Measurements from ENCODE around the gene SYNPO2L.

Gene SYNPO2L

DNA sequence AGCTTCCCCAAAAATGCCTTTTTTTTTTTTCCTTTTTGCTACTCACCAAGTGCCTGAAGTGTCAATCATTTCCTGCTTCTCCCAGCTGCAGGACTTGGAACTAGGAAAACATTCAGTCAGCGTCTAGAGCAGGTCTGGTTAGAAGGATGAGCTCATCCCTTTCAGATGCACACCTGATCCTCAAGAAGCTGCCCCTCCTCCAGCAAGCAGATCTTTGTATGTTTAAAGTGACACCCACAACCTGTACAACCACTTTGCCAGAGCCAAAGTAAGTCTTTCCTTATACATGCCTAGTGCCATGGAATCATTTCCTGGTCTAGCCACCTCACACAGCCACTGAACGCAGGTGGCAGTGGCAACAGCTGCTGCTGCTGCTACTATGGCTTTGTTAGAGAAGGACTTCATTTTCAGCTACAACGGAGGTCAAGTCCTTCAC lies 54.3 kb downstream of the SYNPO2L start:
- peak; percentile 80 for DNase-seq

DNA sequence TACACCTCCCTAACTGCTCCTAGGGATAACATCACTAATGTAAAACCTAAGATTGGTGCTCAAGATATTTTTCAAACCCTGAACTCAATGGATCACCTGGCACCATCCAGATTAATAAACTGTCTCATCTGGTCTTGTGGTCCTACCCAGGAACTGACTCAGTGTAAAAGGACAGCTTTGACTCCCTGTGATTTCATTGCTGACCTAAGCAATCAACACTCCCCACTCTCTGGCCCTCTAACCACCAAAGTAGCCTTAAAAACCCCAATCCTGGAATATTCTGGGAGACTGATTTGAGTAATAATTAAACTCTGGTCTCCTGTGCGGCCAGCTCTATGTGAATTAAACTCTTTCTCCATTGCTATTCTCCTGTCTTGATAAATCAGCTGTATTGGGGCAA lies 58.5 kb downstream of the SYNPO2L start:
- no peak for DNase-seq
